PC-9 (cell line): ENCODE data around the gene DUSP14. TPM values are rescaled to one million over a fixed set of nuclear protein-coding genes. Genes with fewer than 3 reads are reported as not detected.

Experiments used
- BruUV-seq: library from RNA; stranded (reverse); fragments of 400-500 nt; replicated peaks from 2 replicates; lab custom pipeline; 2021; lab: Mats Ljungman, UMichigan
- CTCF ChIA-PET: fragments of 300-600 bp; sonication (Branson Sonifier 250); formaldehyde crosslinking; loops from one replicate; lab custom pipeline; 2022; ENCODE audit warnings: antibody characterized with exemption; lab: Charles Lee
- POLR2A ChIA-PET: fragments of 300-600 bp; sonication (Branson Sonifier 250); formaldehyde crosslinking; loops from one replicate; lab custom pipeline; 2022; ENCODE audit warnings: antibody characterized with exemption; ENCODE audit not compliant: unreplicated experiment; lab: Charles Lee
- DNase-seq, 2 experiments: peaks; one replicate each; pipeline versions ENCODE4 v3.0.0 to v3.0.0-alpha.2; 2015 to 2022; ENCODE audit warnings: mixed read lengths in 1 of 2
- H2AFZ ChIP-seq: fragments of 200-600 bp; sonication (generic); 2 replicates; pipeline ENCODE4 v1.8.1; 2017; ENCODE audit warnings: antibody characterized with exemption
- H3F3A ChIP-seq: fragments of 200-600 bp; sonication (generic); 2 replicates; pipeline ENCODE4 v1.8.1; 2017; ENCODE audit warnings: antibody characterized with exemption, mild to moderate bottlenecking, low read depth; ENCODE audit not compliant: insufficient read depth
- H3K27ac ChIP-seq: fragments of 200-600 bp; sonication (generic); 2 replicates; pipeline ENCODE4 v1.6.1; 2016; ENCODE audit warnings: mixed run types
- H3K27me3 ChIP-seq: fragments of 200-600 bp; sonication (generic); 2 replicates; pipeline ENCODE4 v1.6.1; 2016; ENCODE audit warnings: low read depth, mixed run types; ENCODE audit not compliant: insufficient read depth
- H3K36me3 ChIP-seq: fragments of 200-600 bp; sonication (generic); 2 replicates; pipeline ENCODE4 v1.6.1; 2016; ENCODE audit warnings: low read depth, mixed run types
- H3K4me1 ChIP-seq: fragments of 200-600 bp; sonication (generic); replicated peaks from 2 replicates; pipeline ENCODE4 v1.6.1; 2016; ENCODE audit warnings: mixed run types; ENCODE audit not compliant: insufficient read depth
- H3K4me2 ChIP-seq: fragments of 200-600 bp; sonication (generic); 2 replicates; pipeline ENCODE4 v1.6.1; 2017; ENCODE audit warnings: mixed run types
- H3K4me3 ChIP-seq: fragments of 200-600 bp; sonication (generic); 2 replicates; pipeline ENCODE4 v1.6.1; 2016; ENCODE audit warnings: mixed run types
- H3K79me2 ChIP-seq: fragments of 200-600 bp; sonication (generic); 2 replicates; pipeline ENCODE4 v1.6.1; 2017; ENCODE audit warnings: low read depth, mixed run types
- H3K9me2 ChIP-seq: fragments of 200-600 bp; sonication (generic); 2 replicates; pipeline ENCODE4 v1.8.1; 2017; ENCODE audit warnings: mild to moderate bottlenecking; ENCODE audit not compliant: insufficient read depth
- H3K9me3 ChIP-seq: fragments of 200-600 bp; sonication (generic); 2 replicates; pipeline ENCODE4 v1.8.1; 2016; ENCODE audit warnings: low read depth; ENCODE audit not compliant: insufficient read depth
- H4K20me1 ChIP-seq: fragments of 200-600 bp; sonication (generic); 2 replicates; pipeline ENCODE4 v1.8.1; 2017; ENCODE audit not compliant: insufficient read depth
- EZH2 ChIP-seq: fragments of 200-600 bp; sonication (generic); IDR thresholded peaks from 2 replicates; pipeline ENCODE4 v1.8.0; 2017; ENCODE audit warnings: antibody characterized with exemption, low read depth
- intact Hi-C: fragments of 100-400 bp; cut with micrococcal nuclease; formaldehyde crosslinking; loops from one replicate; pipeline ENCODE4 v1.10.0; 2022; ENCODE audit not compliant: unreplicated experiment
- total RNA-seq: library from RNA; stranded (reverse); gene quantifications from 2 replicates; pipeline ENCODE4 v1.2.3, GENCODE V29; 2021
- TF ChIP-seq, protein P1 (sequence below): fragments of 200-600 bp; sonication (generic); conservative IDR thresholded peaks from 2 replicates; pipeline ENCODE4 v1.6.1; 2017; ENCODE audit warnings: mixed run types, antibody characterized with exemption, mild to moderate bottlenecking, moderate library complexity

The DUSP14 gene
- total RNA-seq, 1 experiment from 2014 or later: 23.3 TPM

DNA sequence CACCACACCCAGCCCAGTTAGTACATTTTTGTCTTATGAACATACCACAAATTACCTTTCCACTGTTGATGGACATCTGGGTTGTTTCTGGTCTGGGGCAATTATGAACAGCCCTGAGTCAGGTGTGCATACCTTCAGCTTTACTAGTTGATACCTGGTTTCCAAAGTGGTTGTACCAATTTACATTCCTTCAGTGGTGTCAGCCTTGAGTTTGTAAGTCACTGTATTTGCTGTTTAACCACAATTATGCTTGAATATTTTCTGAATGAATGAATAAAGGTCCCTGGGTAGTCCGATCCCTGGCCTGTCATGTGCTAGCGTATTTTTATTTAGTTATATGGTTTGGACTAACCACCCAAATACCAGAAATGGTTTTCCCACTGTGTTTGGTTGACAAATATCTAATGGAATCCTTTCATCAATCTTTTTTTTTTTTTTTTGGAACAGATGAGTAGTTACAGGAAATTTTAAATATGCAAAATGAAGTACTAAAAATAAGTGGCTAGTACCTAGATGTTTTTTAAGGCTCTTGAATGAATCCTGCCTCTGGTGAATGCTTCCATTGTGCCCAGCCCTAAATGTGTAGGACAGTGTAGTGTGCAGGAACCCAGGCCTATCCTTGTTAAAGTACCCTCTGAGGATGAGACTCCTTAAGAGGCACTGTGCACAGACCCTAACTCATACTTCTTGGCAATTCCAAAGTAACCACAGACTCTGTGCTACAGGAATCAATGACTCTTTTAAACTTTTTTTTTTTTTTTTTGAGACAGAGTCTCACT lies 3.7 kb downstream of the DUSP14 start:
- POLR2A ChIA-PET: no interaction called here
- 0 out of 2 replicates have a peak, but pooled peaks cover 5% of the 10 kb centered on the region for H3K9me3 ChIP-seq
- CTCF ChIA-PET: no interaction called here
- H3K36me3 ChIP-seq: no peaks in the 10 kb centered on the region
- no TSS peak for BruUV-seq
- H3F3A ChIP-seq: peaks cover 50% of the 10 kb centered on the region
- no peaks in the 10 kb centered on the region for H3K9me2 ChIP-seq
- no peak overlapping the region for H3K4me3 ChIP-seq
- peaks cover 82% of the 10 kb centered on the region for H3K79me2 ChIP-seq
- 0 out of 2 replicates have a peak overlapping the region, but pooled peaks have one; percentile 11 for H3K4me2 ChIP-seq
- H3K27me3 ChIP-seq: no peaks in the 10 kb centered on the region
- peaks cover 51% of the 10 kb centered on the region for H3K4me1 ChIP-seq
- H4K20me1 ChIP-seq: peaks cover 25% of the 10 kb centered on the region
- H3K27ac ChIP-seq: peak overlapping the region; percentile 66
- no peak overlapping the region for H2AFZ ChIP-seq
- intact Hi-C loops: no loop called here
- TF ChIP-seq, protein P1, sequence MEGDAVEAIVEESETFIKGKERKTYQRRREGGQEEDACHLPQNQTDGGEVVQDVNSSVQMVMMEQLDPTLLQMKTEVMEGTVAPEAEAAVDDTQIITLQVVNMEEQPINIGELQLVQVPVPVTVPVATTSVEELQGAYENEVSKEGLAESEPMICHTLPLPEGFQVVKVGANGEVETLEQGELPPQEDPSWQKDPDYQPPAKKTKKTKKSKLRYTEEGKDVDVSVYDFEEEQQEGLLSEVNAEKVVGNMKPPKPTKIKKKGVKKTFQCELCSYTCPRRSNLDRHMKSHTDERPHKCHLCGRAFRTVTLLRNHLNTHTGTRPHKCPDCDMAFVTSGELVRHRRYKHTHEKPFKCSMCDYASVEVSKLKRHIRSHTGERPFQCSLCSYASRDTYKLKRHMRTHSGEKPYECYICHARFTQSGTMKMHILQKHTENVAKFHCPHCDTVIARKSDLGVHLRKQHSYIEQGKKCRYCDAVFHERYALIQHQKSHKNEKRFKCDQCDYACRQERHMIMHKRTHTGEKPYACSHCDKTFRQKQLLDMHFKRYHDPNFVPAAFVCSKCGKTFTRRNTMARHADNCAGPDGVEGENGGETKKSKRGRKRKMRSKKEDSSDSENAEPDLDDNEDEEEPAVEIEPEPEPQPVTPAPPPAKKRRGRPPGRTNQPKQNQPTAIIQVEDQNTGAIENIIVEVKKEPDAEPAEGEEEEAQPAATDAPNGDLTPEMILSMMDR: no peak
- no peak for TF ChIP-seq EZH2
- DNase-seq: peak; percentile 7 to 97

DNA sequence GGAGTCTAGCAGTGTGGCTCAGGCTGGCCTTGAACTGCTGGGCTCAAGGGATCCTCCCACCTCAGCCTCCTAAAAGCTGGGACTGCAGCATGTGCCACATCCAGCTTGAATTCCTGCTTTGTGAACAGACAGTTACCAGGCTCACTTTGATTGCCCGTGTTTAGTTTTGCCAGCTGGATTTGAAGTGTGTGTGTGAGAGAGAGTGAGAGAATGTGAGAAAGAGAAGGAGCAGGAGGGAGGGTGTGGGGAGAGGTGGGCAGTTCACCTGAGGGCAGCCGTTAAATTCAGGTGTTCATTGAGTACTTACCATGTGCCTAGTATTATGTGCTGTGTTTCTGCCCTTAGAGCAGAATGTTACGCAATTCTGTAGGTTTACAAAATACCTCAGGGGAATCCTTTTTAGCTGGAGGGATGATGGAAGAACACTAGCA lies 4.7 kb downstream of the DUSP14 start:
- ChIA-PET CTCF (no interaction called here), POLR2A (no interaction called here)
- peaks cover 90% of the 10 kb centered on the region for H3K79me2 ChIP-seq
- no TSS peak for BruUV-seq
- DNase-seq: no peak
- peaks cover 48% of the 10 kb centered on the region for H3K4me1 ChIP-seq
- peak overlapping the region; percentile 16; the same call in 1 of the 2 replicates for H3K4me2 ChIP-seq
- intact Hi-C loops: no loop called here
- H3K27ac ChIP-seq: peak overlapping the region; percentile 19
- no peak overlapping the region for H3K4me3 ChIP-seq
- H3K9me3 ChIP-seq: 0 out of 2 replicates have a peak, but pooled peaks cover 5% of the 10 kb centered on the region
- no peak for TF ChIP-seq EZH2
- TF ChIP-seq, protein P1: no peak
- H3K36me3 ChIP-seq: no peaks in the 10 kb centered on the region
- H2AFZ ChIP-seq: no peak overlapping the region
- no peaks in the 10 kb centered on the region for H3K27me3 ChIP-seq
- peaks cover 31% of the 10 kb centered on the region for H4K20me1 ChIP-seq
- no peaks in the 10 kb centered on the region for H3K9me2 ChIP-seq
- H3F3A ChIP-seq: peaks cover 43% of the 10 kb centered on the region

DNA sequence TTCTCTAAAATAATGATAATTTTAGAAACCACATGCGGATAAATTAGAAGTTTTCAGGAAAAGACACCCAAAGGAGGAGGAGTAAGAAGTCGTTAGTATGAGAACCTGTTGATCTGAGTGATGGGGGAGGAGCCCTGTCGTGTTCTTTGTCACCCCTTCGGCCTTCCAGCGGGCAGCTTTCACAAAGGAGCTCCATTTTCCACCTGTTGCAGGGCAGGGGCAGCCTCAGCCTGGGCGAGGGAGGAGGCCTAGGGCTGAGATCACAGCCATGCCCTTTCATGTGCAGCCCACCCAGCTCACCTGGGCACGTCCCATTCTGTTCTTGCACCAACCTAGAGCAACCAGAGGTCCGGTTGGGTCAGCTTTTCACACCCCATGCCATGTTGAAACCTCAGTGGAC lies 5.3 kb downstream of the DUSP14 start:
- no peak overlapping the region for H3K27ac ChIP-seq
- POLR2A ChIA-PET: no interaction called here
- H3K79me2 ChIP-seq: peaks cover 96% of the 10 kb centered on the region
- intact Hi-C loops: no loop called here
- no peaks in the 10 kb centered on the region for H3K27me3 ChIP-seq
- BruUV-seq: no TSS peak
- no peak for TF ChIP-seq EZH2
- TF ChIP-seq, protein P1: no peak
- no peaks in the 10 kb centered on the region for H3K36me3 ChIP-seq
- H2AFZ ChIP-seq: no peak overlapping the region
- H3K4me2 ChIP-seq: no peak overlapping the region
- H3K9me2 ChIP-seq: no peaks in the 10 kb centered on the region
- peaks cover 48% of the 10 kb centered on the region for H3K4me1 ChIP-seq
- 0 out of 2 replicates have a peak, but pooled peaks cover 5% of the 10 kb centered on the region for H3K9me3 ChIP-seq
- DNase-seq: no peak
- CTCF ChIA-PET: no interaction called here
- peaks cover 31% of the 10 kb centered on the region for H4K20me1 ChIP-seq
- no peak overlapping the region for H3K4me3 ChIP-seq
- H3F3A ChIP-seq: peaks cover 43% of the 10 kb centered on the region
